ENCODE measurements around the gene KIF3C. TPM values are rescaled to one million over a fixed set of nuclear protein-coding genes. Genes with fewer than 3 reads are reported as not detected.
"Not testable (repeated sequence)": the region's sequence is repeated elsewhere in the genome, so short reads cannot be mapped to it uniquely, and the experiment has no call there.

The KIF3C gene
- total RNA-seq, 2 experiments from 2014 or later, result 5.1 to 6.6 TPM

GRCh38 chr2:25896308-25896707 lies 86.0 kb downstream of the KIF3C start:
- POLR2A ChIA-PET, CTCF ChIA-PET: not testable (repeated sequence)

GRCh38 chr2:25895610-25896009 lies 86.7 kb downstream of the KIF3C start:
- ChIA-PET POLR2A (interaction anchor here (0.8 kb wide), 1 partner anchor 17 kb away, joined by 3 read pairs; no protein-coding TSS in a partner anchor), CTCF (interaction anchor here (0.6 kb wide), 1 partner anchor 258 kb away, joined by 4 read pairs; no protein-coding TSS in a partner anchor)

GRCh38 chr2:25895018-25895417 lies 87.3 kb downstream of the KIF3C start:
- ChIA-PET POLR2A (interaction anchor here (0.5 to 0.8 kb wide), 2 partner anchors 16 to 538 kb away, joined by 3 read pairs; no protein-coding TSS in a partner anchor), CTCF (interaction anchor here (0.6 kb wide), 2 partner anchors 259 to 267 kb away, joined by 3 to 4 read pairs; no protein-coding TSS in a partner anchor)

GRCh38 chr2:25894135-25894830 lies 88.0 kb downstream of the KIF3C start:
- ChIA-PET CTCF (interaction anchor here (0.6 kb wide), 1 partner anchor 266 kb away, joined by 3 read pairs; no protein-coding TSS in a partner anchor), POLR2A (no interaction called here)

- CTCF ChIA-PET, result no interaction called here
These were observed 90.6 kb downstream of the KIF3C start for GRCh38 chr2:25891672-25892071.

GRCh38 chr2:25887624-25888242 lies 94.6 kb downstream of the KIF3C start:
- ChIA-PET POLR2A (no interaction called here), CTCF (no interaction called here)

More at GRCh38 chr2:25891672-25892071, 90.6 kb downstream of the KIF3C start:
- POLR2A ChIA-PET, result no interaction called here

DNA sequence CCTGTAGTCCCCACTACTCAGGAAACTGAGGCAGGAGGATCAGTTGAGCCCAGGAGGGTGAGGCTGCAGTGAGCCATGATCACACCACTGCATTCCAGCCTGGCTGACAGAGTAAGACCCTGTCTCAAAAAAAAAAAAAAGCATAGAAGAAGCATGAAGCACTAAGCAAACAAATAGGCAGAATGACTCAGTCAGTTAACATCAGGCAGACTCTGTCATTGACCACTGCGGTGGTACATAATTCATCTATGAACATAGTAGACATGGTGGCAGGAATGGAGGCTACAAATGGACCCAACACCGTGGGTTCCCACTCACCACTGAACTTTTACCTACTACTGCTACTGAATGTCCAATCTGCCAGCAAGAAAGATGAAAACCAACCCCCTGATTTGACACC lies 96.4 kb downstream of the KIF3C start:
- ChIA-PET CTCF (interaction anchor here (0.9 kb wide), 1 partner anchor 31 kb away, joined by 3 read pairs; no protein-coding TSS in a partner anchor), POLR2A (interaction anchor here (0.6 to 0.7 kb wide), 2 partner anchors 135 to 213 kb away, joined by 3 to 7 read pairs; partner anchors contain the start of gene DTNB)

- CTCF ChIA-PET, result no interaction called here
- POLR2A ChIA-PET, result interaction anchor here (0.7 kb wide), 1 partner anchor 170 kb away, joined by 3 read pairs; no protein-coding TSS in a partner anchor
These were observed 100.5 kb downstream of the KIF3C start for GRCh38 chr2:25881764-25882163.

GRCh38 chr2:25879133-25879730 lies 103.1 kb downstream of the KIF3C start:
- CTCF ChIA-PET, result interaction anchor here (1.1 to 1.7 kb wide), 2 partner anchors 64 to 89 kb away, joined by 3 to 4 read pairs; no protein-coding TSS in a partner anchor
- POLR2A ChIA-PET, result interaction anchor here (0.7 to 1.2 kb wide), 5 partner anchors 16 to 189 kb away, joined by 3 to 4 read pairs (median 3); partner anchors contain the start of gene KIF3C

DNA sequence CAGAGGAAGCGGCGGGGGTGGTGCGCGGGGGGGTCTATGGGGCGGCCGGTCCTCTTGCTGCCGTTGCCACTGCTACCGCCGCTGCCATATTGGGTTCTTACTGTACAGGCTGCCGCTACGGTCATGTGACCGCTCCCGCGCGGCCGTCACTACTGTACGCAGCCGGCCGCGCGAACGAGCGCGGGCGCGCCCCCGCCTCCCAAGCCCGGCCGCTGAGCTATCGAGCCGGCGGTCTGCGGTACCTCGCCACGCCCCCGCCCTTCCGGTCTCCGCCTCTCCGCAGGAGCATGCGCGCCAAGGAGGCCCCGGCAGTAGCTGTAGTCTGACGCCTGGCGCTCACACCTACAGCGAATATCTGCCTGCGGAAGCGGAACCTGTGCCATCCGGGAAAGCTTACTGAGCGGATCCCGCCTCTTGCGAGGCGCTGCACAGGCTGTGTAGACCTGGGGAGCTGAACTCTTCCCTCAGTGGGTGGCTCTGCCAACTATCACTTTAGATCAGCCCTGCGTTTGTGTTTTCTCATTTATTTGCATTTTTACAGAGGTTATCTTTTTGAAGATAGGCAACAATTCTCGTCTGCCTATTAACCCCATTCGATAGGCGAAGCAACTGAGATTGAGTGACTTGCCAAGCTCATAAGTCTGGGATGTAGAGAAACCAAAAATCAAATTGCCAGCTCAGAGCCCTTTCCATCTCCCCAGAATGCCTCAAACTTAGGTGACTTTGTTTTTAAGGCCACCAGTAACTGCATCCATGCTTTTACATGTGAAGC lies 103.8 kb downstream of the KIF3C start, which contains the start of gene ASXL2:
ASXL2 (minus strand) TSS at position 127 of the 772 bp plus-strand sequence. CDS start 265 bp downstream, outside the sequence.
- POLR2A ChIA-PET, result interaction anchor here (0.6 to 1.2 kb wide), 10 partner anchors 11 to 206 kb away, joined by 3 to 9 read pairs (median 4); partner anchors contain the start of gene KIF3C

GRCh38 chr2:25877431-25878360 lies 104.6 kb downstream of the KIF3C start:
- POLR2A ChIA-PET, result interaction anchor here (0.7 to 1.2 kb wide), 7 partner anchors 10 to 205 kb away, joined by 3 to 9 read pairs (median 4); no protein-coding TSS in a partner anchor
- CTCF ChIA-PET, result interaction anchor here (1.0 to 1.1 kb wide), 2 partner anchors 87 to 393 kb away, joined by 3 to 4 read pairs; no protein-coding TSS in a partner anchor

More for the DNA sequence above, 103.8 kb downstream of the KIF3C start, which contains the start of gene ASXL2:
- CTCF ChIA-PET, result interaction anchor here (1.0 to 1.7 kb wide), 3 partner anchors 63 to 392 kb away, joined by 3 to 4 read pairs (median 4); no protein-coding TSS in a partner anchor

Other genes starting within 250 kb of the KIF3C start
- gene ASXL2, start 104.0 kb downstream of the KIF3C start, total RNA-seq, result 10 to 100 TPM; 84.2 to 84.7 TPM
- gene RAB10, start 51.6 kb upstream of the KIF3C start, total RNA-seq, result 100 to 1,000 TPM; 150 to 152 TPM
- 1 to 10 TPM; 4.2 to 4.5 TPM for gene GAREM2, start 190.6 kb upstream of the KIF3C start, total RNA-seq

All from activated CD8-positive, alpha-beta memory T cell treated with anti-CD3 and anti-CD28 coated beads for 36 hours (primary cell).